GM19099 (cell line): Measurements from ENCODE around the gene ZNF358.

Experiments
- POLR2A ChIP-seq: IDR thresholded peaks from 3 replicates; pipeline ENCODE4 v1.6.1; 2011; ENCODE audit warnings: low read depth; ENCODE audit not compliant: insufficient read length; ENCODE audit errors: extremely low read depth

The ZNF358 gene

GRCh38 chr19:7482584-7483439 lies 33.1 kb upstream of the ZNF358 start:
- no peak for TF ChIP-seq POLR2A

GRCh38 chr19:7483720-7484201 lies 32.1 kb upstream of the ZNF358 start:
- TF ChIP-seq POLR2A, result no peak

- no peak for TF ChIP-seq POLR2A
Measured at GRCh38 chr19:7486923-7487322, 29.0 kb upstream of the ZNF358 start.

GRCh38 chr19:7488736-7489353 lies 27.1 kb upstream of the ZNF358 start, which contains the start of gene PEX11G:
PEX11G (minus strand) TSS chr19:7489035; CDS start chr19:7489010, 25 bp downstream.
- peak; percentile 65 for TF ChIP-seq POLR2A

GRCh38 chr19:7489609-7490044 lies 26.3 kb upstream of the ZNF358 start:
- no peak for TF ChIP-seq POLR2A

GRCh38 chr19:7492142-7492541 lies 23.8 kb upstream of the ZNF358 start:
- TF ChIP-seq POLR2A, result no peak

GRCh38 chr19:7492558-7492957 lies 23.3 kb upstream of the ZNF358 start:
- no peak for TF ChIP-seq POLR2A

- TF ChIP-seq POLR2A, result no peak
Measured at GRCh38 chr19:7494416-7495098, 21.3 kb upstream of the ZNF358 start.

GRCh38 chr19:7497292-7497691 lies 18.6 kb upstream of the ZNF358 start:
- no peak for TF ChIP-seq POLR2A

GRCh38 chr19:7500811-7501450 lies 15.0 kb upstream of the ZNF358 start:
- no peak for TF ChIP-seq POLR2A

- TF ChIP-seq POLR2A, result no peak
Measured at GRCh38 chr19:7502552-7502951, 13.4 kb upstream of the ZNF358 start.

- TF ChIP-seq POLR2A, result no peak
Measured at GRCh38 chr19:7504684-7505083, 11.2 kb upstream of the ZNF358 start.

- TF ChIP-seq POLR2A, result no peak
Measured at GRCh38 chr19:7505288-7505681, 10.6 kb upstream of the ZNF358 start.

GRCh38 chr19:7505682-7506384 lies 10.1 kb upstream of the ZNF358 start:
- no peak for TF ChIP-seq POLR2A
